DMS79 treated with DMSO at 0.1 percent for 48 hours (cell line): Measurements from ENCODE around the gene CNKSR2.

Experiments used
- DNase-seq: peaks from one replicate; lab custom pipeline; 2025; lab: John Stamatoyannopoulos, UW

The CNKSR2 gene

DNA sequence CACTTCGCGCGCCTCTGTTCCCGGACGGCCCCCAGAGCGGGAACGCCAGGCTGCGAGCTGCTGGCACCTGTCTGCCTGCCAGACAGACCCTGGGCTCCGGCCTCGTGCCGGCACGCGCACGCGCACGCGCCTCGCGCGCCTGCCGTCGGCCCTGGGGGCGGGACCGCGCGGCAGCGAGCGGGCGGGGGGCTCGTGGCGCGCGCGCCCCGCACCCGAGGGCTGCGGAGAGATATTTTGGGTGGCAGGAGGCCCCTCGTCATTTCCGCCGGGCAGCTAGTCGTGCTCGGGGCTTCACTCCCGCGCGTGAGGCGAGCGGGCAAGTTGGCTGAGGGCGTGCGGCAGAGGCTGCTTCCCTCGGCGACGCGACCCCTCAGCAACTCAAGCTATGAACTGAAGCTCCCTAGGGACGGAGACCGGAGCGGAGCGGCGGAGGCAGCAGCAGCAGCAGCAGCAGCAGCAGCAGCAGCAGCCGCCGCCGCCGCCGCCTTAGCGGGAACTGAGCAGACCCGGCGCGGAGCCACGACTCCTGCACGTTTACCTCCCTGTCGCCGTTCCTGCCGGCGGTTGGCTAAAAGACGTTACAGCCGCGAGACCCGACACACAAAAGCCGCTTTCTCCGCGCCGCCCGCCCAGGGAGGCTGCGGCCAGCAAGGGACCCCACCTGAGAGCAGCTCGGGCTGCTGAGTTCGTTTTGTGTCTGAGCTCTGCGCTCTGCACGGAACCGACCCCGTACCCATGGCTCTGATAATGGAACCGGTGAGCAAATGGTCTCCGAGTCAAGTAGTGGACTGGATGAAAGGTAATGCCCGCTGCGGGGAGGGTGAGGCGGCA lies at the start of gene CNKSR2:
Gene CNKSR2 (plus strand): TSS at position 256 of the 831 bp plus-strand sequence. CDS start 480 bp downstream, at position 736.
- DNase-seq = peak; percentile 12

- no peak for DNase-seq
These were observed 19.5 kb upstream of the CNKSR2 start for GRCh38 chrX:21354725-21355124.

DNA sequence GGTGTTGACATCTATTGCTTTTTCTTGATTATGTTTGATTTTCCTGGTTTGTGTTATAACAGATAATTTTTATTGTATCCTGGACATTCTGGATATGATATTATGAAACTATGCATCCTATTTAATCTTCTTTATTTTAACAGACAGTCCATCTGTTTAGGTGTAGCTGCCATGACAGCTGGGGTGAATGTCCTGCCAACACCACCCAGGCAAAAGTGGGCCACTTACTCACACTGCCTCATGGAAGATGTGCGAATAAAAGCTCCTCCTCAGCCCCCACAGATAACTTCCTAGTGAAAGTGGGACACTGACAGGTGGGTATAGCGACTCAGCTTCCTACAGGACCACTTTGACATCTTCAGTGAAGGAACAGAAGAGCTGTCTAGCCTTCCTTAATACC lies 18.4 kb upstream of the CNKSR2 start:
- DNase-seq = no peak

GRCh38 chrX:21369613-21370012 lies 4.6 kb upstream of the CNKSR2 start:
- DNase-seq = no peak

GRCh38 chrX:21373001-21373400 lies 1.2 kb upstream of the CNKSR2 start:
- no peak for DNase-seq

GRCh38 chrX:21373637-21374162 lies 518 bp upstream of the CNKSR2 start:
- DNase-seq = no peak

DNA sequence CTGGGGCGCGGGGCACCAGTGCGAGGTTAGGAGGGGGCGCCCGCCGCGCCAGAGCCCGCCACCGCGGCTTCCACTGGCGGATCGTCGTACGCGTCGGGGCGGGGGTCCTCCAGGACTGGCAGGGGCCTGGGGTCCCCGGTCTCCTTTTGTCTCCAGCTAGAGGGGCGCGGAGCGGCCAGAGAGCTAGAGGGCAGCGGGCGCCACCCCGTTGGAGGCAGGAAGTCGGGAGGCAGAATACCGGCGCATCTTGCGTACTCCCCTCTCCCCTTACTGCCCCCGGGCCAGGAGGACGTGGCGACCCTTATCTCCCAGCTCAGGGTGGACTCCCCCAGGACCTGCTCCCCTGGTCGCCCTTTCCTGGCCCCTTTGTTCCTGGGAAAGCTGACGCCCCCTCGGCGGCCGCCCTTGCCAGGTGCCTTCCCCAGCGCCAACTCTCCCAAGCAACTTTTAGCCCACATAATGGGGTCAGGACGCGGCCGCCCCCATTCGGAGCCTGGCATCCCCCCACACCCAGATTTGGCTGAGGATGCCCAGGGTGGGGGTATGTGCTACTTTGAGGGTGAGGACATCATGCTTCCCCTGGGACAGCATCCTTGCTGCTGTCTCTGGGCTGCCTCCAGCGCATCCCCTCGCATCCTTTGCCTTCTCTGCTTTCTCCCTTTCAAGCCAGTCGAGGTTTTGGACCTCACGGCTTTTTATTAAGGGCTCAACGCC lies 933 bp downstream of the CNKSR2 start:
- no peak for DNase-seq

GRCh38 chrX:21375708-21376009 lies 1.4 kb downstream of the CNKSR2 start:
- no peak for DNase-seq

DNA sequence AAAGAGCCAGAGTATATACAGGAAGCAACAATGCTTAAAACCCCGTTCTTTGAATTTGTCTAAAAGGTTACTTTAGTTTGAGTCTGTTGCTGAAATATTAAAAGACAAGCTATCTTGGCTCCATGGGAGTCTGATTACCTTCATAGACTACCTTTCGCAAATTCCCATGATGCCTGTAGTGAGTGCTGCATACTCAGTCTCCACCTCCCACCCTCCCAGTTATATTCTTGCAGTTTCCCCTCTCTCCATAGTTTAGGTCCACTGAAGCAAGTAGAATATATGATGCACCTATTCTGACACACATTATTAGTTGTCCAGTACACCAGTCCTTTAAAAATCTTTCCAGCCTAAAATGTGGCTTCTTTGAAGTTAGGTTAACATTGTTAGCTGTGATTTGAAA lies 2.4 kb downstream of the CNKSR2 start:
- DNase-seq = no peak

- no peak for DNase-seq
These were observed 5.8 kb downstream of the CNKSR2 start for GRCh38 chrX:21379991-21380390.

DNA sequence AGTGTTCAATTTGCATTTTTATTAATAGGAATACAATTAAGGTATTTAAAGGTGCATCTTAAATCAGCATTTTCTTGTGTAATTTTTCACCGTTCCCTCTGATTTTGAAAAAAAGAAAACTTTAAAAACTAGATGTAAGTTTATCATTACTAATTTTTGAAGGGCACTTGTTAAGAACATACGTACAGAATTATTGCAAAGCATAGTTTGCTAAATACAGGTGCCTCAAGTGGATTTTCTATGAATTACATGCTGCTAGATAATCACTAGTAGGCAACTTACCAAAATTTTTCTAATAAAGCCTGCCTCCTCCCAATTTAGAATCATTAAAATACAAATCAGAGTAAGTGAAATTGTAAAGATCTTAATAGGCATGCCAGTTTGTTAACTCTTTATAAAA lies 8.5 kb downstream of the CNKSR2 start:
- no peak for DNase-seq

GRCh38 chrX:21383546-21383945 lies 9.3 kb downstream of the CNKSR2 start:
- DNase-seq = no peak

DNA sequence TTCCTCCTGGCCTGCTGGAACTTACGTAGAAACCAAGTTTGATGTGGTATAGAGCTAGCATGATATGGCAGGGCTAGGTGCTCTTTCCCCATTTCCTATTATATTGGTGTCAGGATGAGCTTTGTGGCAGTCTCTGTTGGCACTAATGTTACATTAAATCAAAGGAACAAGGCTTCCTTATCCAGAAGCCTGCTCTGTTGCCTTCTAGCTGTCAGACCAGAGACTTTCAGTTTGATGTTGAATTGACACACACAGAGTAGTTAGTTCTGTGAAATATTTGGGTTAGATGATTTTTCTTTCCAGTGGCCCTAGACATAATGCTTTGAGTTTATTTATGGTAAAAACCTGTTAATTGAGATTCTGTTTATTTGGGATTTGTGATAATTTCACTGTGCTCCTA lies 10.0 kb downstream of the CNKSR2 start:
- DNase-seq = no peak

- no peak for DNase-seq
These were observed 20.6 kb downstream of the CNKSR2 start for GRCh38 chrX:21394792-21395191.

DNA sequence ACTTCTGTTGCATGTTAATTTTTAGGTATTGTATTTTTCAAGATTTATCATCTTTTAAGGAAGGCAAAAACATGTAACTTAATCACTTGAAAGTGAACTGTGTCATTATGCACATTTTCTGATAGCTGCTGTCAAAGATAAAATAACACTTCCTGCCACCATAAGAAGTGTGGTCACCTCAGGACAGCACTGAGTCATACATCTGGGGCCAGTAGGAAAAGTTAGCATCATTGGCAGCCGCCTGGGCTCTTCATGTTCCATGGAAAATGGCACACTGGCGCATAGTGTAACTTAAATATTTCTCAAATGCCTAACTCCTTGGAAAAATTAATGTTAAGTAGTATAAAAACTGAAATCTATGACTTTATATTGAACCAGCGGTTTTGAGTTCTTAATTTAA lies 24.2 kb downstream of the CNKSR2 start:
- DNase-seq = no peak

DNA sequence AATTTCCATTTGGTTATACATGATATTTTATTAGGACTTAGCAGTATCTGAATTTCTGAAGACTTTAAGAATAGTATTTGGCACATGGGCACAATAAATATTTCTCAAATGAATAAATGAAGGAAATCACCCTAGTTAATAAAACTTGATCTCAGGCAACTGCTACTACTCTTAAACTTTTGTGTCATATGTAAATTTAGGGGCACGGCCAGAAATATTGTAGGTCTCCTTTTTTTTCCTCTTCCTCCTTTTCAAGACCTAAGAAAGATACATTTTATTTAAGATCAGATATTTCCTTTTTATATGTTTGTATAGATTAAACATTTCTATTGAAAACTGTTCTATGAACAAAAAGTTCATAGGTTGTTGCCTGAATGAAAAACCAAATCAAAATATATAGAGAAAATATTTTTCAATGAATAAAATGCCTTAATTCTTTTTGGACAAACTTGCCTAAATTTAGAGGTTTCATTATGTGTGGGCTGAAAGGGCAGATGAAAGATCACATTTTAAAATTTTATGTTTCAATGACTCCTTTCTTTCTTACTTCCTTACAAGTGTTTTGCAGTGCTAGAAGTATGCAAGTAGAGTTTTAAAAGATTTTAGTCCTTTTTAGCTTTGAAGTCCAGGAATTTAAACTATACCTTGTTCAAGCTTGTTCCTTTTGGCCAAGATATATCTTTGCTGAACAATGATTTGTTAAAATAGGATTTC lies 26.3 kb downstream of the CNKSR2 start:
- no peak for DNase-seq

DNA sequence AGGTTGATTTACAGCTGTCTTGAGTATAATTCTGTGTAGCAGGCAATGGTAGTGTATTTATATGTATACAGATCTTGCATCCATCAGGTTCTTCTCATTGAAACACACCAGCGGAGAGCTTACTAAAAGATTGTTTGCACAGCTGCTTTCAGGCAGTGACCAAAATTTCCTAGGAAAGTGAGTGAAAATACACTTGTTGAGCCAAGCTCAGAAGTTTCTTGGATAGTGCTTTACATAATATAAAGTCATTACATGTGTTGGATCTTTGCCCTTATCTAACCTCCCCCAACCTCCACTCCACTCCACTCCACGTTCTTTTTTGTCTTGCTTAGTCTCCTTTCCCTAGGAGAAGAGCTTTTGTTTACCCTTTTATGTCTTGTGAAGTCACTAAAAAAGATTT lies 34.1 kb downstream of the CNKSR2 start:
- no peak for DNase-seq

- no peak for DNase-seq
These were observed 34.6 kb downstream of the CNKSR2 start for GRCh38 chrX:21408788-21409187.

DNA sequence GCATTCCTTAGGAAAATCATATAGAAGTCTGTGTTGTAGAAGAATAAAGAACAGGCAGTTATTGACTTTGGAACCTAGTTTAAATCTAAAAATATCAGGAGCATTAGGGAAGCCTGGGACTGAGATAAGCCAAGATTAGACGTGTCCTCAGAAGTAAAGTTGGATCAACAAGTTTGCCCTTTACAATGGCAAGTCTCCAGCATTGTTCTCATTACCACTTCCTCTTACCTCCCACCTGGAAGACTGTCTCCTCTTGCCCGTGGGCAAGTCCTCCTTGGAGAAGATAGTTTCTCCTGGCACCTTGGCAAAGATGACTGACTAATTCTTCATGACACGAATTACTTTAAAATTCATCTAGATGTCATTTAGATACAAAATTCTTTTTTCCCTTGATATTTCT lies 37.8 kb downstream of the CNKSR2 start:
- DNase-seq = no peak

- no peak for DNase-seq
These were observed 38.7 kb downstream of the CNKSR2 start for GRCh38 chrX:21412883-21413282.

GRCh38 chrX:21427086-21427485 lies 52.9 kb downstream of the CNKSR2 start:
- DNase-seq = no peak

DNA sequence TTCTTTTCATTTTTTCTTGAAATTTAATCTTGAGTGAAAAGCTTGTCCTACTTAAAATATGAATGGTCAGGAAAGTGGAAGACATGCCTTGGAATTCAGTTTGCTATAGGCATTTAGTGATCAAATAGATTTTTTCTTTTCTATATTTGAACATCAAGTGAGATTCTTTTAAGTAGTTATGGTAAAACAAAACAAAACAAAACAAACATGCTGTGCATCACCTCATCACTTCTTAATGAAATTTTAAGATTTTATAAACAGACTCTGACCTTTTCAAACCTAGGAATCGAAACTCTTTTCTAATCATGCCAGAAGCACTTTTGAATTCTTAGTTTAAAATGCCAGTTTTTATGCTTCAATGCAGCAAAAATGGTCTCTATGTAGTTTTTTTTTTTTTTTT lies 62.8 kb downstream of the CNKSR2 start:
- DNase-seq = no peak

GRCh38 chrX:21438792-21439191 lies 64.6 kb downstream of the CNKSR2 start:
- no peak for DNase-seq
